ENCODE results near the gene NXT2. TPM values are rescaled to one million over a fixed set of nuclear protein-coding genes. Genes with fewer than 3 reads are reported as not detected.

The NXT2 gene
- total RNA-seq, 2 experiments from 2014 or later = 12.4 to 13.1 TPM

Other genes starting within 250 kb of the NXT2 start
- not detected for gene GUCY2F, start 54.8 kb upstream of the NXT2 start, total RNA-seq
- gene KCNE5, start 88.3 kb downstream of the NXT2 start, total RNA-seq = under 1 TPM; 0.42 to 0.71 TPM
- gene ACSL4, start 196.4 kb downstream of the NXT2 start, total RNA-seq = 10 to 100 TPM; 85.0 to 89.6 TPM